ENCODE measurements around the gene RASSF6.

DNA sequence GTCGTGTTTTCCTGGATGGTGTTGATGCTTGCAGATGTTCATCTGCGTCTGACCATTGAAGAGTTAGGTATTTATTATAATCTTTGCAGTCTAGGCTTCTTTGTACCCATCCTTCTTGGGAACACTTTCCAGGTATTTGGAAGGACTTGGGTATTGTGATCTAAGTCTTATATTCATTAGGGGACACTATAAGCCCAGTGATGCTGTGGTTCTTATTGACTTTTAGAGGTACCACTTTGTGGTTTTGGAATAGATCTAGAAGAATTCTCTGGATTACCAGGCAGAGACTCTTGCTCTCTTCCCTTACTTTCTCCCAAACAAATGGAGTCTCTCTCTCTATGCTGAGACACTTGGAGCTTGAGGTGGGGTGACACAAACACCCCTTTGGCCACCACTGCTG, 97.1 kb downstream of the RASSF6 start:
- no peak for TF ChIP-seq CTCF (IDR thresholded peaks at IDR 0.05)
- TF ChIP-seq POLR2A (IDR thresholded peaks at IDR 0.05) = no peak
